Renal cortex interstitium (tissue), 3 donors: ENCODE measurements around the gene SMIM21. TPM values are rescaled to one million over a fixed set of nuclear protein-coding genes. Genes with fewer than 3 reads are reported as not detected.

Experiments
- polyA plus RNA-seq, 3 donors: library from polyadenylated mRNA; unstranded; fragments of 120-200 nt; gene quantifications; one replicate each; pipeline ENCODE4 v1.2.1, GENCODE V29; 2013; ENCODE audit not compliant: insufficient read length in 3 of 3

SMIM21 gene
- polyA plus RNA-seq, 3 donors, result 0.09 to 0.26 TPM; not detected in 1

Other genes starting within 250 kb of the SMIM21 start
- 10 to 100 TPM; 42.3 to 45.7 (median 43.1) TPM for gene PTGR3, start 218.6 kb downstream of the SMIM21 start, polyA plus RNA-seq
- gene TSHZ1, start 216.9 kb downstream of the SMIM21 start, polyA plus RNA-seq, result 10 to 100 TPM; 32.7 to 37.2 (median 36.5) TPM